Sigmoid colon (tissue), 4 donors: ENCODE results near the gene VRTN.

Experiments used
- CTCF ChIP-seq, 4 experiments: fragments of 450-650 bp in 3 of 4; fragments of 200-600 bp in 1 of 4; IDR thresholded peaks; one replicate each; pipeline ENCODE4 v1.5.1; 2016 to 2019; ENCODE audit warnings: antibody characterized with exemption in 4 of 4, mild to moderate bottlenecking in 3 of 4, moderate library complexity in 2 of 4
- EP300 ChIP-seq, 4 donors: sonication (generic); formaldehyde crosslinking; IDR thresholded peaks; one replicate each; pipeline ENCODE4 v1.6.1; 2017; ENCODE audit warnings: antibody characterized with exemption in 4 of 4
- POLR2A ChIP-seq, 2 donors: fragments of 450-650 bp; IDR thresholded peaks; one replicate each; pipeline ENCODE4 v1.6.1; 2016; ENCODE audit warnings: antibody characterized with exemption in 2 of 2, mild to moderate bottlenecking in 2 of 2, moderate library complexity in 2 of 2
- POLR2AphosphoS5 ChIP-seq, 4 donors: sonication (generic); formaldehyde crosslinking; IDR thresholded peaks; one replicate each; pipeline ENCODE4 v1.6.1; 2017; ENCODE audit warnings: antibody characterized with exemption in 4 of 4

GRCh38 chr14:74313601-74314000 is 34.7 kb upstream of the VRTN start:
- no peak for TF ChIP-seq POLR2A (IDR thresholded peaks at IDR 0.05)
- TF ChIP-seq CTCF (IDR thresholded peaks at IDR 0.05), result no peak
- TF ChIP-seq POLR2AphosphoS5 (IDR thresholded peaks at IDR 0.05), result no peak
- TF ChIP-seq EP300 (IDR thresholded peaks at IDR 0.05), result no peak
